HepG2 (cell line): ENCODE results near the gene RPA1. TPM values are rescaled to one million over a fixed set of nuclear protein-coding genes. Genes with fewer than 3 reads are reported as not detected.

Experiments
- ATAC-seq: fragments of 200-7000 bp; cut with Tn5 transposase; 3 replicates; pipeline ENCODE4 v1.9.1; 2020; ENCODE audit warnings: mild to moderate bottlenecking, moderate library complexity
- BruUV-seq: library from RNA; stranded (reverse); fragments of 400-500 nt; replicated peaks from 2 replicates; lab custom pipeline; 2021; lab: Mats Ljungman, UMichigan
- CTCF ChIA-PET: fragments of 300-600 bp; formaldehyde crosslinking; extraction: SDS; loops from one replicate; lab custom pipeline; 2021; ENCODE audit warnings: low total read pairs, inconsistent platforms, low intra/inter-chr PET ratio; lab: Yijun Ruan, JAX
- POLR2A ChIA-PET: fragments of 350-600 bp; sonication (Branson Sonifier 250); formaldehyde crosslinking; loops from one replicate; lab custom pipeline; 2020; ENCODE audit warnings: antibody characterized with exemption, inconsistent platforms; lab: Yijun Ruan, JAX
- DNase-seq: peaks from one replicate; pipeline ENCODE4 v3.0.0-alpha.2; 2015; ENCODE audit warnings: low spot score
- FAIRE-seq: peaks from 3 replicates; lab custom pipeline; 2011; peaks lifted over from hg19 to GRCh38; lab: Jason Lieb, UNC
- H2AFZ ChIP-seq: one replicate; pipeline ENCODE4 v1.6.1; 2011; ENCODE audit warnings: low read length, inconsistent platforms
- H3K27ac ChIP-seq: fragments of 300-600 bp; 3 replicates; pipeline ENCODE4 v1.8.0; 2011; ENCODE audit warnings: mixed run types, mild to moderate bottlenecking, mixed read lengths, low read length, inconsistent platforms; ENCODE audit not compliant: insufficient read depth; ENCODE audit errors: extremely low read length
- H3K27me3 ChIP-seq, 2 experiments: fragments of 200-600 bp in 1 of 2; 2 replicates in 1 of 2; 3 replicates in 1 of 2; pipeline versions ENCODE4 v1.6.0 to v1.8.0; 2011; ENCODE audit warnings: low read length in 2 of 2, mild to moderate bottlenecking in 2 of 2, moderate library complexity in 2 of 2, inconsistent platforms in 1 of 2; ENCODE audit not compliant: insufficient read depth in 2 of 2, control insufficient read depth in 1 of 2
- H3K36me3 ChIP-seq, 2 experiments: fragments of 200-600 bp in 1 of 2; replicated peaks in 1 of 2; 2 replicates in 1 of 2; 3 replicates in 1 of 2; pipeline versions ENCODE4 v1.5.1 to v1.8.0; 2011; ENCODE audit warnings: low read length in 2 of 2, inconsistent platforms in 1 of 2; ENCODE audit not compliant: insufficient read depth in 2 of 2, control insufficient read depth in 1 of 2
- H3K4me1 ChIP-seq: 2 replicates; pipeline ENCODE4 v1.5.1; 2012; ENCODE audit warnings: low read length, inconsistent platforms; ENCODE audit not compliant: insufficient read depth
- H3K4me2 ChIP-seq: 2 replicates; pipeline ENCODE4 v1.6.0; 2011; ENCODE audit warnings: low read depth, low read length, inconsistent platforms
- H3K4me3 ChIP-seq, 3 experiments: fragments of 200-600 bp in 1 of 3; sonication (generic), shearing (Covaris generic) in 1 of 3; replicated peaks in 1 of 3; 2 replicates each; pipeline ENCODE4 v1.5.1; 2011 to 2016; ENCODE audit warnings: low read length in 3 of 3, inconsistent platforms in 2 of 3, low read depth in 2 of 3, mild to moderate bottlenecking in 2 of 3, control low read depth in 1 of 3, mixed read lengths in 1 of 3; ENCODE audit not compliant: insufficient read depth in 1 of 3
- H3K79me2 ChIP-seq: one replicate; pipeline ENCODE4 v1.6.1; 2011; ENCODE audit warnings: low read length, inconsistent platforms; ENCODE audit not compliant: insufficient read depth
- H3K9ac ChIP-seq: 2 replicates; pipeline ENCODE4 v1.6.0; 2011; ENCODE audit warnings: mild to moderate bottlenecking, low read depth, low read length, inconsistent platforms; ENCODE audit not compliant: insufficient read depth
- H3K9me3 ChIP-seq: 2 replicates; pipeline ENCODE4 v1.5.1; 2012; ENCODE audit warnings: mild to moderate bottlenecking, low read length
- H4K20me1 ChIP-seq: 2 replicates; pipeline ENCODE4 v1.6.0; 2011; ENCODE audit warnings: inconsistent platforms, mild to moderate bottlenecking, low read length, moderate library complexity; ENCODE audit not compliant: insufficient read depth
- KDM1A ChIP-seq: IDR thresholded peaks from 2 replicates; pipeline ENCODE4 v1.6.1; 2016; ENCODE audit warnings: missing compliant biosample characterization
- ZNF556 ChIP-seq: sonication (generic); formaldehyde crosslinking; IDR thresholded peaks from 2 replicates; pipeline ENCODE4 v1.4.0; 2020; ENCODE audit warnings: mild to moderate bottlenecking, missing genetic modification reagents, borderline replicate concordance
- whole genome bisulfite sequencing: methylation state at CpG from one replicate; pipeline ENCODE4 v1.1.6; 2017; ENCODE audit warnings: low lambda C conversion rate; 5-methylcytosine and 5-hydroxymethylcytosine counted together
- in situ Hi-C: cut with HindIII; loops from 2 replicates; pipeline ENCODE4 v1.10.0; 2017; ENCODE audit warnings: low pct_unique_long_range_greater_than_20kb; ENCODE audit not compliant: extremely low pct_ligation_motif_present
- intact Hi-C: fragments of 100-400 bp; cut with micrococcal nuclease; formaldehyde crosslinking; loops from one replicate; pipeline ENCODE4 v1.10.0; 2022; ENCODE audit not compliant: unreplicated experiment
- polyA plus RNA-seq, 8 experiments: library from polyadenylated mRNA; depleted of rRNA in 3 of 8; stranded (reverse) in 7 of 8; unstranded in 1 of 8; fragments of >200 nt; fragmentation: Illumina TruSeq in 4 of 8; extraction: Trizol in 4 of 8; gene quantifications; 2 replicates each; pipeline versions ENCODE4 v1.2.1 to v1.2.3, GENCODE V29; 2011 to 2016; ENCODE audit warnings: low read depth in 4 of 8, missing spikeins in 1 of 8, mixed read lengths in 1 of 8; ENCODE audit not compliant: insufficient read depth in 1 of 8
- total RNA-seq, 5 experiments: library from RNA; depleted of rRNA; stranded (reverse); fragments of >200 nt; fragmentation: Illumina TruSeq; extraction: Trizol; gene quantifications; 2 replicates each; pipeline ENCODE4 v1.2.3, GENCODE V29; 2016; ENCODE audit warnings: low read depth in 1 of 5
- TF ChIP-seq, protein P1 (sequence below): IDR thresholded peaks from 2 replicates; pipeline ENCODE4 v1.6.1; 2016; ENCODE audit warnings: missing compliant biosample characterization, missing genetic modification reagents, borderline replicate concordance
- TF ChIP-seq, protein P2 (sequence below): sonication (generic); formaldehyde crosslinking; IDR thresholded peaks from 2 replicates; pipeline ENCODE4 v1.4.0; 2020; ENCODE audit warnings: missing genetic modification reagents, mild to moderate bottlenecking, borderline replicate concordance

The RPA1 gene
- total and polyA plus RNA-seq, 2 of the 13 experiments (the other 11 are each of a cell fraction or from before 2014, with no cell fraction given): 13.9 to 37.6 TPM

DNA sequence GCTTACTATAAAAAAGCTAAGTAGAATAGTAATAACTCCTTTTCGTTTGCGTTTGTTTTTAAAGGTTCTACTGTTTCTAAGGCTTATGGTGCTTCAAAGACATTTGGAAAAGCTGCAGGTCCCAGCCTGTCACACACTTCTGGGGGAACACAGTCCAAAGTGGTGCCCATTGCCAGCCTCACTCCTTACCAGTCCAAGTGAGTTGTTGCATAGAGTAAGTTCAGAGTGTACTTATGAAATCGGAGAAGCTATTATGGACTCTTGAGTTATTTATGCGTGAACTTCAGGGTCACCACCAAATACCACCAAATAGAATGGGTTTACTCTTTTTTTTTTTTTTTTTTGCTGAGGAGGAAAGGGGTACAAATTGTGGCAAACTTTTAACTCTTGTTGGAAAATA is 45.8 kb downstream of the RPA1 start (continued):
- no peak for TF ChIP-seq ZNF556 (CRISPR knock-in tag)
- TF ChIP-seq, protein P1, sequence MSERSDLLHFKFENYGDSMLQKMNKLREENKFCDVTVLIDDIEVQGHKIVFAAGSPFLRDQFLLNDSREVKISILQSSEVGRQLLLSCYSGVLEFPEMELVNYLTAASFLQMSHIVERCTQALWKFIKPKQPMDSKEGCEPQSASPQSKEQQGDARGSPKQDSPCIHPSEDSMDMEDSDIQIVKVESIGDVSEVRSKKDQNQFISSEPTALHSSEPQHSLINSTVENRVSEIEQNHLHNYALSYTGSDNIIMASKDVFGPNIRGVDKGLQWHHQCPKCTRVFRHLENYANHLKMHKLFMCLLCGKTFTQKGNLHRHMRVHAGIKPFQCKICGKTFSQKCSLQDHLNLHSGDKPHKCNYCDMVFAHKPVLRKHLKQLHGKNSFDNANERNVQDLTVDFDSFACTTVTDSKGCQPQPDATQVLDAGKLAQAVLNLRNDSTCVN (CRISPR knock-in tag): no peak
- TF ChIP-seq, protein P2, sequence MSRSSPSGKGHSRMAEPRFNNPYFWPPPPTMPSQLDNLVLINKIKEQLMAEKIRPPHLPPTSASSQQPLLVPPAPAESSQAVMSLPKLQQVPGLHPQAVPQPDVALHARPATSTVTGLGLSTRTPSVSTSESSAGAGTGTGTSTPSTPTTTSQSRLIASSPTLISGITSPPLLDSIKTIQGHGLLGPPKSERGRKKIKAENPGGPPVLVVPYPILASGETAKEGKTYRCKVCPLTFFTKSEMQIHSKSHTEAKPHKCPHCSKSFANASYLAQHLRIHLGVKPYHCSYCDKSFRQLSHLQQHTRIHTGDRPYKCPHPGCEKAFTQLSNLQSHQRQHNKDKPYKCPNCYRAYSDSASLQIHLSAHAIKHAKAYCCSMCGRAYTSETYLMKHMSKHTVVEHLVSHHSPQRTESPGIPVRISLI: no peak

DNA sequence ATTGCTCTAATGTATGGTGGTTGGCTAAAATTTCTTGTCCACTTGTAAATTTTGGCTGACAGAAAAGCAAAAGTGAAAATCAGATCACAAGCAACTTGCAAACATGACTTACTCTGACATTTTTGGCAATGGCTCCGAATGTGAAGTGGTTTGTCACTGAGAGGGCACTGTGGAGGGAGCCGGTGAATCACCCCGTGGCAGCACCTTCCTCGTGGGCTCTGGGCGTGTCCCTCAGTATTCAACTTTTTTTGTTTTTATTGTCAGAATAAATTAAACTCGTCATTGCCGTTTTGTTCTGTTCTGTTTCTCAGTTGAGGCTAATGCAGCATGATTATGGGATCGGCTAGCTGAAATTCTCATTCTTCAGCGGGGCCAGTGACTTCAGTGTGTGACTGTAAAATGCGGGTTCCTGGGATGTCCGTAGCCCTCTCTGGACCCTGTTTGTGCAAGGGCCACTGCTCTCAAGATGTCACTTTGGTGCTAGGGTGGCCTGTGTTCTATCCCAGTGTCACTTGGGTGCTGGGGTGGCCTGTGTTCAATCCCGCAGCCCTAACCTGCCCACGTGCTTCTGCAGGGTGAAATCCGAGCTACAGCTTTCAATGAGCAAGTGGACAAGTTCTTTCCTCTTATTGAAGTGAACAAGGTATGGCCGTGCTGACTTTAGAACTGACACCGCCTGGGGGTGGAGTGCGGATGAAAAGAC is 48.8 kb downstream of the RPA1 start:
- ATAC-seq (no peak), FAIRE-seq (no peak), DNase-seq (no peak)
- CTCF ChIA-PET: no interaction called here
- intact Hi-C loops (no loop called here), in situ Hi-C loops (no loop called here)
- Histone ChIP-seq H3K27me3 (no peaks in the 10 kb centered on the region), H3K4me2 (no peak overlapping the region), H3K36me3 (peaks cover 23 to 72% of the 10 kb centered on the region in 2 experiments), H3K9ac (no peak overlapping the region), H3K27ac (no peak overlapping the region), H3K4me1 (no peaks in the 10 kb centered on the region), H2AFZ (no peak overlapping the region), H3K4me3 (no peak overlapping the region), H4K20me1 (peaks cover 3% of the 10 kb centered on the region; the same call in 1 of the 2 replicates), H3K79me2 (no peaks in the 10 kb centered on the region), H3K9me3 (no peaks in the 10 kb centered on the region)
- no peak for TF ChIP-seq KDM1A
- 98% methylated on average over 15 of the region's 17 CpGs for WGBS
- POLR2A ChIA-PET: no interaction called here
- no TSS peak for BruUV-seq
